ENCODE data around the gene WDR53.

WDR53 gene

GRCh38 chr3:196506687-196507086, 61.7 kb downstream of the WDR53 start:
- TF ChIP-seq, protein P1, sequence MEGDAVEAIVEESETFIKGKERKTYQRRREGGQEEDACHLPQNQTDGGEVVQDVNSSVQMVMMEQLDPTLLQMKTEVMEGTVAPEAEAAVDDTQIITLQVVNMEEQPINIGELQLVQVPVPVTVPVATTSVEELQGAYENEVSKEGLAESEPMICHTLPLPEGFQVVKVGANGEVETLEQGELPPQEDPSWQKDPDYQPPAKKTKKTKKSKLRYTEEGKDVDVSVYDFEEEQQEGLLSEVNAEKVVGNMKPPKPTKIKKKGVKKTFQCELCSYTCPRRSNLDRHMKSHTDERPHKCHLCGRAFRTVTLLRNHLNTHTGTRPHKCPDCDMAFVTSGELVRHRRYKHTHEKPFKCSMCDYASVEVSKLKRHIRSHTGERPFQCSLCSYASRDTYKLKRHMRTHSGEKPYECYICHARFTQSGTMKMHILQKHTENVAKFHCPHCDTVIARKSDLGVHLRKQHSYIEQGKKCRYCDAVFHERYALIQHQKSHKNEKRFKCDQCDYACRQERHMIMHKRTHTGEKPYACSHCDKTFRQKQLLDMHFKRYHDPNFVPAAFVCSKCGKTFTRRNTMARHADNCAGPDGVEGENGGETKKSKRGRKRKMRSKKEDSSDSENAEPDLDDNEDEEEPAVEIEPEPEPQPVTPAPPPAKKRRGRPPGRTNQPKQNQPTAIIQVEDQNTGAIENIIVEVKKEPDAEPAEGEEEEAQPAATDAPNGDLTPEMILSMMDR (conservative IDR thresholded peaks at IDR 0.05; ENCODE audit: low read length), result no peak
- H3K4me3 ChIP-seq (ENCODE audit: low read length), result no peak overlapping the region
- no peak for DNase-seq (ENCODE audit: low read depth)

GRCh38 chr3:196504556-196504955, 63.8 kb downstream of the WDR53 start:
- TF ChIP-seq, protein P1 (conservative IDR thresholded peaks at IDR 0.05; ENCODE audit: low read length), result no peak
- DNase-seq (ENCODE audit: low read depth), result no peak
- H3K4me3 ChIP-seq (ENCODE audit: low read length), result no peak overlapping the region
